Calu3 (cell line): ENCODE results near the gene ZFP92. TPM values are rescaled to one million over a fixed set of nuclear protein-coding genes. Genes with fewer than 3 reads are reported as not detected.
"Not testable (repeated sequence)": the region's sequence is repeated elsewhere in the genome, so short reads cannot be mapped to it uniquely, and the experiment has no call there.

ENCODE experiments used
- BruUV-seq: library from RNA; stranded (reverse); fragments of 400-500 nt; replicated peaks from 2 replicates; lab custom pipeline; 2021; lab: Mats Ljungman, UMichigan
- CTCF ChIA-PET: fragments of 300-600 bp; sonication (Branson Sonifier 250); formaldehyde crosslinking; loops from one replicate; lab custom pipeline; 2022; ENCODE audit warnings: antibody characterized with exemption; lab: Charles Lee
- DNase-seq: peaks from one replicate; pipeline ENCODE4 v3.0.0; 2022
- H3K27ac Mint-ChIP-seq: one replicate; pipeline ENCODE4 v1.8.0; 2022; ENCODE audit warnings: mixed read lengths; ENCODE audit not compliant: unreplicated experiment
- H3K27me3 Mint-ChIP-seq: one replicate; pipeline ENCODE4 v1.8.0; 2022; ENCODE audit warnings: mixed read lengths; ENCODE audit not compliant: unreplicated experiment
- H3K36me3 Mint-ChIP-seq: one replicate; pipeline ENCODE4 v1.8.0; 2022; ENCODE audit warnings: mild to moderate bottlenecking, moderate library complexity, mixed read lengths; ENCODE audit not compliant: insufficient read depth, unreplicated experiment
- H3K4me1 Mint-ChIP-seq: one replicate; pipeline ENCODE4 v1.8.0; 2022; ENCODE audit warnings: mild to moderate bottlenecking, low read depth, mixed read lengths; ENCODE audit not compliant: unreplicated experiment
- H3K4me3 Mint-ChIP-seq: one replicate; pipeline ENCODE4 v1.8.0; 2022; ENCODE audit warnings: mild to moderate bottlenecking, low read depth, moderate library complexity, mixed read lengths; ENCODE audit not compliant: unreplicated experiment
- H3K9me3 Mint-ChIP-seq: one replicate; pipeline ENCODE4 v1.8.0; 2022; ENCODE audit warnings: low read depth, mixed read lengths; ENCODE audit not compliant: unreplicated experiment
- intact Hi-C: fragments of 100-400 bp; cut with micrococcal nuclease; formaldehyde crosslinking; loops from one replicate; pipeline ENCODE4 v1.10.0; 2022; ENCODE audit not compliant: unreplicated experiment
- total RNA-seq: library from RNA; stranded (reverse); gene quantifications from 2 replicates; pipeline ENCODE4 v1.2.3, GENCODE V29; 2022
- TF ChIP-seq, protein P1 (sequence below): fragments of 200-600 bp; IDR thresholded peaks from one replicate; pipeline ENCODE4 v1.8.0; 2022; ENCODE audit warnings: antibody characterized with exemption; ENCODE audit not compliant: unreplicated experiment

The ZFP92 gene
- total RNA-seq, 1 experiment from 2014 or later, result 0.19 TPM

DNA sequence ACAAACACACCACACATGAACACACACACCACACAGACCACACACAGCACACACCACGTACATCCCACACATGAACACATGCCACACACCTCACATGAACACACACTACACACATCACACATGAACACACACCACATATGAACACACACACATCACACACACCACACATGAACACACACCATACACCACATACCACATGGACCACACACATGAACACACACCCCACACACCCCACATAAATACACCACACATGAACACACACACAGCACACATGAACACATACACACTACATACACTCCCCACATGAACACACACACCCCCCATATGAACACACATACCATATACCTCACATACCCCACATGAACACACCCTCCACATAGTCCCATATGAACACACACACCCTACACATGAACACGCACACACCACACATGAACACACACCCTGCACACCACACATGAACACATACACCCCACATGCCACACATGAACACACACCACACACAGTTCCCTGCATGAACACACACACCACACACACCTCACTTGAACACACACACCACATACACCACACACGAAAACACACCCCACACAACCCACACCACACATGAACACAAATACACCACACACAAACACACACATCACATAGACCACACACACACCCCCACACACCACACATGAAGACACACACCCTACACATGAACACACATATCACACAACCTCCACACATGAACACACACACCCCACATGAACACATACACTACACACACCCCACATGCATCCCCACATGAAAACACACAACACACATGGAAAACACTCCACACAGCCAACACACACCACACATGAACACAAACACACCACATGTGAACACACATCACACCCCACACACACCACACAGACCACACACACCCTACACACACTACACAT is 28.4 kb upstream of the ZFP92 start:
- no peak overlapping the region for H3K4me3 Mint-ChIP-seq
- BruUV-seq, result no TSS peak
- DNase-seq, result no peak
- no peaks in the 10 kb centered on the region for H3K36me3 Mint-ChIP-seq
- CTCF ChIA-PET, result interaction anchor here (1.0 kb wide), 1 partner anchor 350 kb away, joined by 3 read pairs; no protein-coding TSS in a partner anchor
- intact Hi-C loops, result no loop called here
- TF ChIP-seq, protein P1, sequence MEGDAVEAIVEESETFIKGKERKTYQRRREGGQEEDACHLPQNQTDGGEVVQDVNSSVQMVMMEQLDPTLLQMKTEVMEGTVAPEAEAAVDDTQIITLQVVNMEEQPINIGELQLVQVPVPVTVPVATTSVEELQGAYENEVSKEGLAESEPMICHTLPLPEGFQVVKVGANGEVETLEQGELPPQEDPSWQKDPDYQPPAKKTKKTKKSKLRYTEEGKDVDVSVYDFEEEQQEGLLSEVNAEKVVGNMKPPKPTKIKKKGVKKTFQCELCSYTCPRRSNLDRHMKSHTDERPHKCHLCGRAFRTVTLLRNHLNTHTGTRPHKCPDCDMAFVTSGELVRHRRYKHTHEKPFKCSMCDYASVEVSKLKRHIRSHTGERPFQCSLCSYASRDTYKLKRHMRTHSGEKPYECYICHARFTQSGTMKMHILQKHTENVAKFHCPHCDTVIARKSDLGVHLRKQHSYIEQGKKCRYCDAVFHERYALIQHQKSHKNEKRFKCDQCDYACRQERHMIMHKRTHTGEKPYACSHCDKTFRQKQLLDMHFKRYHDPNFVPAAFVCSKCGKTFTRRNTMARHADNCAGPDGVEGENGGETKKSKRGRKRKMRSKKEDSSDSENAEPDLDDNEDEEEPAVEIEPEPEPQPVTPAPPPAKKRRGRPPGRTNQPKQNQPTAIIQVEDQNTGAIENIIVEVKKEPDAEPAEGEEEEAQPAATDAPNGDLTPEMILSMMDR, result no peak
- no peak overlapping the region for H3K27ac Mint-ChIP-seq
- H3K9me3 Mint-ChIP-seq, result no peaks in the 10 kb centered on the region
- H3K4me1 Mint-ChIP-seq, result no peaks in the 10 kb centered on the region
- peaks cover 34% of the 10 kb centered on the region for H3K27me3 Mint-ChIP-seq

DNA sequence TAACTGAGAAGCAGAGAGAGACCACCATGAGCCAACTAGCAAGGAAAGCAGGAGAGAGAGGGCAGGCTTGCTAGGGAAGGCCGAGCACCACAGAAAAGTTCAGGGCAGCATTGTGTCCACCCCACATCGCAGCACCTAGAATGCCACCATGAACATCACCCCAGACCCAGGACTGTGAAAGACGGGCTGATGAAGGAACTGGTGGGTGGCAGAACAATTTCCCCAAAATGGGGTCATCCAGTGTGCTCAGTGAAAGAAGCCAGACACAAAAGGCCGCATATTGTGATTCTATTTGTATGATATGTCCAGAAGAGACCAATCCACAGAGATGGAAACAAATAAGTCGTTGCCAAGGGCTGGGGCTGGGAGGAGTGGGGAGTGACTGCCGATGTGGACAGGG is 26.9 kb upstream of the ZFP92 start:
- Mint-ChIP-seq H3K4me3 (no peak overlapping the region), H3K36me3 (no peaks in the 10 kb centered on the region), H3K27ac (no peak overlapping the region), H3K9me3 (no peaks in the 10 kb centered on the region), H3K27me3 (peaks cover 24% of the 10 kb centered on the region), H3K4me1 (no peaks in the 10 kb centered on the region)
- intact Hi-C loops, result no loop called here
- BruUV-seq, result no TSS peak
- CTCF ChIA-PET, result no interaction called here
- no peak for DNase-seq
- TF ChIP-seq, protein P1, result no peak

DNA sequence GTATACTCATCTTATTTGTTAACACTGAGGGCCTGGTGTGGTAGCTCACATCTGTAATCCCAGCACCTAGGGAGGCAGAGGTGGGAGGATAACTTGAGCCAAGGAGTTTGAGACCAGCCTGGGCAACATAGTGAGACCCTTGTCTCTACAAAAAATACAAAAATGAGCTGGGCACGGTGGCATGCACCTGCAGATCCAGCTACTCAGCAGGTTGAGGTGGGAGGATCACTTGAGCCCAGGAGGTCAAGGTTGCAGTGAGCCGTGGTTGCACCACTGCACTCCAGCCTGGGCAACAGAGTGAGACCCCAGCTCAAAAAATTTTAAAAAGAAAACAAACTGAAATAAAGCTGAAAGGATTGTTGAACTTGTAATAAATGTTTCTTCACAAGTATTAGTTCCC is 26.3 kb upstream of the ZFP92 start:
- H3K27ac Mint-ChIP-seq, DNase-seq, H3K36me3 Mint-ChIP-seq, CTCF ChIA-PET, H3K4me3 Mint-ChIP-seq, H3K4me1 Mint-ChIP-seq, intact Hi-C loops, H3K9me3 Mint-ChIP-seq, BruUV-seq: not testable (repeated sequence)
- H3K27me3 Mint-ChIP-seq, result peaks cover 19% of the 10 kb centered on the region

DNA sequence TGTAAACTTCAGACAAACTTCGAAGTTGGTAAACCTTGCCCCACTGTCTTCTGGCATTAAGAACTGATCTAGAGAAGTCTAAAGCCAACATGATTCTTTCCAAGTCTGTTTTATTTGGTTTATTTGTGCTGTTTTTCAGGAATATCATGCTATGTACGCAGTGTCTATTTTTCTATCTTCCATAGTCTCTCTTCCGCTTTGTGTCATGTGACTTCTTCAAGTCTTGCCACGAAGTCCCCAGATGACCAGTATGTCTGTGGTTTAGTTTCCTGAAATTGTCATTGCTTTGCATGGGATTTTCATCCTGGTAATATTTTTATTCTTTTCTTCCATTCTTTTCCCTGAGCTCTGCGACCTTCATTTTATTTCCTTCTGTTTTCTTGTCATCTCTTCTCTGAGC is 25.2 kb upstream of the ZFP92 start:
- Mint-ChIP-seq H3K36me3 (no peaks in the 10 kb centered on the region), H3K4me3 (no peak overlapping the region), H3K9me3 (no peaks in the 10 kb centered on the region), H3K27ac (no peak overlapping the region), H3K27me3 (peaks cover 13% of the 10 kb centered on the region), H3K4me1 (no peaks in the 10 kb centered on the region)
- no peak for DNase-seq
- CTCF ChIA-PET, result no interaction called here
- intact Hi-C loops, result no loop called here
- no TSS peak for BruUV-seq
- TF ChIP-seq, protein P1, result no peak

DNA sequence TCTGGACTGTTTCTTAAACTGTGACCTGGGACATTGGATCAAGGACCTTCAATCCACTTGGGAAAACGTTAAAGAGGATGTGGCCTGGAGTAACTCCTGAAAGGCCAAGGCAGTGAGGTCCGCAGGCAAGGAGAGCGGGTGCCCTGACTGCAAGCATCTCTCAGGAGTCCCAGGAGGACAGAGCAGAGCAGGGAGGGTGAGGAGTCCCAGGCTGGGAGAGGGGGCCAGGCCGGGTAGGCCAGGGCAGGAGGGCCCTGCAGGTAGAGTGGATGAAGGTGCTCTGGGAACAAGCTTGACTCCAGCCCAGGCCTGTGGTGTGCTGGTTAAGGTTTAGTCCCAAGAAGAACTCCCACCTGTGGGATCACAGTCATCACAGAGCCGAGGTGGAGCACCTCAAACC is 23.9 kb upstream of the ZFP92 start:
- Mint-ChIP-seq H3K36me3 (no peaks in the 10 kb centered on the region), H3K9me3 (no peaks in the 10 kb centered on the region), H3K27me3 (peaks cover 13% of the 10 kb centered on the region), H3K4me3 (no peak overlapping the region), H3K4me1 (no peaks in the 10 kb centered on the region), H3K27ac (no peak overlapping the region)
- CTCF ChIA-PET, result no interaction called here
- TF ChIP-seq, protein P1, result no peak
- intact Hi-C loops, result no loop called here
- DNase-seq, result no peak
- no TSS peak for BruUV-seq
